Measurements from ENCODE around the gene ASCL4. TPM values are rescaled to one million over a fixed set of nuclear protein-coding genes. Genes with fewer than 3 reads are reported as not detected.
"Not testable (repeated sequence)": the region's sequence is repeated elsewhere in the genome, so short reads cannot be mapped to it uniquely, and the experiment has no call there.

ASCL4 gene, protein sequence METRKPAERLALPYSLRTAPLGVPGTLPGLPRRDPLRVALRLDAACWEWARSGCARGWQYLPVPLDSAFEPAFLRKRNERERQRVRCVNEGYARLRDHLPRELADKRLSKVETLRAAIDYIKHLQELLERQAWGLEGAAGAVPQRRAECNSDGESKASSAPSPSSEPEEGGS
- not detected for total RNA-seq

DNA sequence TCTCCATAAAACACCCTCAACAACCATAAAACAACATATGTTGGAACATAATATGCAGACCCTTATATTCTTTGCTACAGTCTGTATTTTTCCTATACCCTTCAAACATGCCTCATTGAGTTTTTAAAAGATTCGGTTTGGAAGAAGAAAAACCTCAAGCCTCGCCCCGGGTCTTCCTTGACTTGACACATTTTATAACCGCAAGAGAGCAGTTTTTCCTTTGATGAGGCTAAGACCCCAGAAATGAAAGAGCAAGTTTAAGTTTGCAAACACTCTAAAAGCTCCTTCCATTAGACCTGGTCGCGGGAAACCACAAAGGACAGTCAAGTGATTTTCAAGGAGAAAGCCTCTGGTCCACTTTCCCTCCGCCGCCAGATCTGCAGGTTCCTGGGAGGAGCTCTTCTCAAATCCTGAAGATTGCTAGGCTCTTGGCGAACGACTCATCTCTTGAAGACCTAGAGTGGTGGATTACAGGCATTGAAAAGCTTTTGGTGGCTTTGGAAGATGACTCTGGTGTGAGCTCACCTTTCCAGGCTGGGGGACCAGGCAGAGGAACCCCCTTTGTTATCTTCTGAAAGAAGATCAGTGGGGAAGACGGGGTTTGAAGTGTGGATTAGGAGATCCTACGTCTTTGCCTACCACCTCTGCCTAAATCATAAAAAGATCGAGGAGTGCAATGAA, at the start of gene ASCL4:
Gene ASCL4 (plus strand): TSS at position 356 of the 681 bp plus-strand sequence. CDS start 515 bp downstream, outside the sequence.
- TF ChIP-seq CTCF (IDR thresholded peaks at IDR 0.05), result no peak
- no peak for ATAC-seq (ENCODE audit: low FRiP score)
- no peak for DNase-seq (ENCODE audit: low spot score)

GRCh38 chr12:107727327-107727726, 47.2 kb upstream of the ASCL4 start:
- ATAC-seq (ENCODE audit: low FRiP score); DNase-seq (ENCODE audit: low spot score): not testable (repeated sequence)

DNA sequence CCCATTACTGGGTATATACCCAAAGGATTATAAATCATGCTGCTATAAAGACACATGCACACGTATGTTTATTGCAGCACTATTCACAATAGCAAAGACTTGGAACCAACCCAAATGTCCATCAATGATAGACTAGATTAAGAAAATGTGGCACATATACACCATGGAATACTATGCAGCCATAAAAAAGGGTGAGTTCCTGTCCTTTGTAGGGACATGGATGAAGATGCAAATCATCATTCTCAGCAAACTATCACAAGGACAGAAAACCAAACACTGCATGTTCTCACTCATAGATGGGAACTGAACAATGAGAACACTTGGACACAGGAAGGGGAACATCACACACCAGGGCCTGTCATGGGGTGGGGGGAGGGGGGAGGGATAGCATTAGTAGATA, 46.8 kb upstream of the ASCL4 start:
- DNase-seq (ENCODE audit: low spot score); ATAC-seq (ENCODE audit: low FRiP score): not testable (repeated sequence)

DNA sequence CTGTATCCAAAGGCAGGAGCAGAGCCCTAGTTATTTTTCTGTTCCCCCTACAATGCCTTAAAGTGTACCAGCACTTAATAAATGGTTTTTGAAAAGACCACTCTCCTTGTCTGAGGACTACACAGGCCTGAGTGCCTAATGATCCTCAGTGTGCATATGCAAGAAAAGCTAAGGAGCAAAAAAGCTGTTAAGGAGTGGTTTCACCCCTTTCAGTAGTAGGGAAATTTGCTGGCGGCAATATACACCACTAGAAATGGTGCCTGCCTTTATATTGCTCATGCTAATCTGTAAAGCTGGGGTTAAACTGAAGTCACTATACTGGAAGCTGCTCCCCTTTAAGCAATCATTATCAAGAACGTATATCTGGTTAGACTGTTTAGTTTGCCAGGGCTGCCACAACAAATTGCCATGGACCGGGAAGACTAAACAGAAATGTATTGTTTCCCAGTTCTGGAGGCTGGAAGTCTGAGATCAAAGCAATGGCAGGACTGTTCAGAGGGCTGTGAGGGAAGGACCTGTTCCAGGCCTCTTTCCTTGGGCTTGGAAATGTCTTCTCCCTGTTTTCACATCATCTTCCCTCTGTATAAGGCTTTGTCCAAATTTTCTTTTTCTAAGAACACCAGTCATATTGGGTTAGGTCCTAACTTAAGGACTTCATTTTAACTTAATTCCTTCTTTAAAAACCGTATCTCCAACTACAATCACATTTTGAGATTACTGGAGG, 43.7 kb upstream of the ASCL4 start:
- ATAC-seq (ENCODE audit: low FRiP score) (no peak), DNase-seq (ENCODE audit: low spot score) (no peak)
- TF ChIP-seq CTCF (IDR thresholded peaks at IDR 0.05), result no peak

GRCh38 chr12:107731366-107731765, 43.1 kb upstream of the ASCL4 start:
- DNase-seq (ENCODE audit: low spot score), result no peak
- no peak for TF ChIP-seq CTCF (IDR thresholded peaks at IDR 0.05)
- ATAC-seq (ENCODE audit: low FRiP score), result no peak

GRCh38 chr12:107732365-107732764, 42.1 kb upstream of the ASCL4 start:
- TF ChIP-seq CTCF (IDR thresholded peaks at IDR 0.05), result no peak
- no peak for ATAC-seq (ENCODE audit: low FRiP score)
- DNase-seq (ENCODE audit: low spot score), result no peak

DNA sequence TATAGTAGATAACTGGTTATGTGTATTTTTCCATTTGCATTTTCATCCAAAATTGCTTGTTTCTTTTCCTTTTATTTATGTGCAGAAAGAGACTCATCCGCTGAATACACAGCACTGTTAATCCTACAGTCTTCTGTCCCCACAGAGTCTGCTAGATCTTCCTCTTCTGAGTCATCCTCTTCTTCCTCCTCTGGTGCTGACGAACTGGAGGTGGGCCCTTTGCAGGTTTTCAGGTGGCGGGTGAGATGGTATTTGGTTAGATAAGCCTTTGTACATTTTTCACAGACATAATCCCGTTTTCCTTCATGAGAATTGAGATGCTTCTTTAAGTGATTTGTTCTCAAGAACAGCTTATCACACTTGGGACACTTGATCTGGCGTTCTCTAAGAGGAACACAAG, 40.4 kb upstream of the ASCL4 start:
- DNase-seq (ENCODE audit: low spot score) (no peak), ATAC-seq (ENCODE audit: low FRiP score) (no peak)
- TF ChIP-seq CTCF (IDR thresholded peaks at IDR 0.05), result no peak

- no peak for ATAC-seq (ENCODE audit: low FRiP score)
- TF ChIP-seq CTCF (IDR thresholded peaks at IDR 0.05), result no peak
- no peak for DNase-seq (ENCODE audit: low spot score)
These were observed 38.7 kb upstream of the ASCL4 start for GRCh38 chr12:107735763-107736162.

All from omental fat pad (tissue), 4 donors.